Fibroblast of pulmonary artery (primary cell): ENCODE results near the gene CFAP92.

Experiments used
- DNase-seq: peaks from one replicate; pipeline ENCODE4 v3.0.0-alpha.2; 2010; ENCODE audit warnings: low read depth
- H3K4me3 ChIP-seq: replicated peaks from 2 replicates; pipeline ENCODE4 v1.5.1; 2011; ENCODE audit warnings: low read depth, mild to moderate bottlenecking, control low read depth, low read length, moderate library complexity
- TF ChIP-seq, protein P1 (sequence below): IDR thresholded peaks from 2 replicates; pipeline ENCODE4 v1.5.1; 2011; ENCODE audit warnings: mild to moderate bottlenecking, control low read depth, low read length, inconsistent platforms; ENCODE audit errors: missing control alignments

Gene CFAP92

DNA sequence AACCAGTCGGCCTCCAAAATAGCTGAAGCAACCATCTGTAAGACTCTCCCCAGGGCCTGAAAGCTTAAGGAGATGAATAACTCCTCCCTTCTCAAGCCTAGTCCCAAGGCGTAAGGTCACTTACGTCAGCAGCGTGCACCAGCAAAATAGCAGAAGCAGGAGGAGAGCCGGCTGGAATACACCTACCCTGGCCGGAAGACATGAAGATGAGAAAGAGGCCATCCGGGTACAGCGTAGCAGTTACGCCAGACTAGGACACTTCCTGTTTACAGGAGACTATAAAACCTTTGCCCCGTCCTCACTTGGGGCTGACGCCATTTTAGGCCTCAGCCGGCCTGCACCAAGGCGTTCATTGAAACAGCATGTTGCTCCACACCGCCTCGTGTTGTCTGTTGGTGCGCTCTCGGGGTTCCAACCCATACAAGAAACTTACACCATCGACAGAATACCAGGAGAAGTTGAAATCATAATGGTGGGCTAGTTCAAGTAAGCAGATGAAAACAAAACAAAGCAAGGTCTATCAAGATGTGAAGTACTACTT is 2.5 kb downstream of the CFAP92 start:
- no peak for DNase-seq
- H3K4me3 ChIP-seq, result no peak overlapping the region
- TF ChIP-seq, protein P1, sequence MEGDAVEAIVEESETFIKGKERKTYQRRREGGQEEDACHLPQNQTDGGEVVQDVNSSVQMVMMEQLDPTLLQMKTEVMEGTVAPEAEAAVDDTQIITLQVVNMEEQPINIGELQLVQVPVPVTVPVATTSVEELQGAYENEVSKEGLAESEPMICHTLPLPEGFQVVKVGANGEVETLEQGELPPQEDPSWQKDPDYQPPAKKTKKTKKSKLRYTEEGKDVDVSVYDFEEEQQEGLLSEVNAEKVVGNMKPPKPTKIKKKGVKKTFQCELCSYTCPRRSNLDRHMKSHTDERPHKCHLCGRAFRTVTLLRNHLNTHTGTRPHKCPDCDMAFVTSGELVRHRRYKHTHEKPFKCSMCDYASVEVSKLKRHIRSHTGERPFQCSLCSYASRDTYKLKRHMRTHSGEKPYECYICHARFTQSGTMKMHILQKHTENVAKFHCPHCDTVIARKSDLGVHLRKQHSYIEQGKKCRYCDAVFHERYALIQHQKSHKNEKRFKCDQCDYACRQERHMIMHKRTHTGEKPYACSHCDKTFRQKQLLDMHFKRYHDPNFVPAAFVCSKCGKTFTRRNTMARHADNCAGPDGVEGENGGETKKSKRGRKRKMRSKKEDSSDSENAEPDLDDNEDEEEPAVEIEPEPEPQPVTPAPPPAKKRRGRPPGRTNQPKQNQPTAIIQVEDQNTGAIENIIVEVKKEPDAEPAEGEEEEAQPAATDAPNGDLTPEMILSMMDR, result no peak

DNA sequence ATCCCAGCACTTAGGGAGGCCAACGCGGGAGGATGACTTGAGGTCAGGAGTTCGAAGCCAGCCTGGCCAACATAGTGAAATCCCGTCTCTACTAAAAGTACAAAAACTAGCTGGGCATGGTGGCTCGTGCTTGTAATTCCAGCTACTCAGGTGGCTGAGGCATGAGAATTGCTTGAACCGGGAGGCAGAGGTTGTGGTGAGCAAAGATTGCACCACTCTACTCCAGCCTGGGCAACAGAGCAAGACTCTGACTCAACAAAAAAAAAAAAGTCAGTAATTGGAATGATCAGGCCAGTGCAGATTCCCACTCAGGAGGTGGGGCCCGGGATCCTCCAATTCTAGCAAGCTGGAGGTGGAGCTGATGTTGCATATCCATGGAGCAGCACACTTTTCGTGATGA is 5.6 kb downstream of the CFAP92 start:
- H3K4me3 ChIP-seq, result no peak overlapping the region
- TF ChIP-seq, protein P1, result no peak
- DNase-seq, result no peak

DNA sequence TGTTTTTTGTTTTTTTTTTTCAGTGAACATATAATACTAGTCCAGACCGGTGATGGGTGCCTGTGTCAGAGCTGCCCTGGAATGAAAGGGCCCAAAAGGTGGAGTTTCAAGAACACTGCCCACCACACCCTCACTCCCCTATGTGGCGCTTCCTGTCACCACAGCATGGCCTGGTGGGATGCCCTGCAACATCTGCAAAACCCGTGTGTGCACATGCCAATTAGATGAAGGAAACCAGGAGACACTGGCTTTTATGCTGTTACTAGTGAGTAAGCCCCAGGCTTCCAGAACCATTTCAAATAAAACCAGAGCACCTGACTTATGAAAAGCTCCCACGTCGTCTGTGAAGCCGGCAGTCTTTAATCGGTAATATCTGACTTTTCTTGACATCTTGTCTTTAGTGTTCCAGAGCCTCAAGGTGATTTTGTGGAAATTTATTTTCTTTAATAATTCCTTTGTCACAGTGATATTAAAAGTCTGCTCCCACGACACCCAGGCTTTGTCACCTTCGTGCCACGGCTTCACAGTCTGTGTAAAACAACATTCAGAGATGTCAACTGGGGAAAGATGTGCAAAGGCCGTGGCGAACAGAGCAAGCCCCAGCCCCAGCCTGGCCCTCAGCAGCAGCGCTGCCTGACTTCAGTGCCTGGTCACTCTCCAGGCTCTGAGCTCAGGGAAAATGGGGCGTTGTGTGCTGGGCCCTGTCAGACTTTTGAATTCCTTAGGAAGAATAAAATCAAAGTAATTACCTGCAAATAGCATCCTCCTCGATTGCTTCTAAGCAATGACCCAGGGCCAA is 6.4 kb downstream of the CFAP92 start:
- TF ChIP-seq, protein P1, result no peak

DNA sequence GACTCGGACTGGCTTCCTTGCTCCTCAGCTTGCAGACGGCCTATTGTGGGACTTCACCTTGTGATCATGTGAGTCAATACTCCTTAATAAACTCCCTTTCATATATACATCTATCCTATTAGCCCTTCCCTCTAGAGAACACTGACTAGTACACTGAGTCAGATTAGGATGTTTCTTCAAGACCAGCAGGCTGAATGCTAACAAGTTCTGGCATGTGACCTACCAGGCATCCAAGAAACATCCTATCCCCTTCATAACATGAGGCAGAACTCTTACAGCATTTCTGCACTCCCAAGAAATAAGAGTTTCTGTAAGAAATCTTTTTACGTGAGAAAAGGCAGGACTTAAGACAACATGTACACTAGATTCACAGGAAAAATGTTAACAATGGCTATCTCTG is 9.3 kb downstream of the CFAP92 start:
- no peak overlapping the region for H3K4me3 ChIP-seq
- TF ChIP-seq, protein P1, result no peak
- DNase-seq, result no peak

More for the DNA sequence above, 6.4 kb downstream of the CFAP92 start:
- no peak overlapping the region for H3K4me3 ChIP-seq
- no peak for DNase-seq

DNA sequence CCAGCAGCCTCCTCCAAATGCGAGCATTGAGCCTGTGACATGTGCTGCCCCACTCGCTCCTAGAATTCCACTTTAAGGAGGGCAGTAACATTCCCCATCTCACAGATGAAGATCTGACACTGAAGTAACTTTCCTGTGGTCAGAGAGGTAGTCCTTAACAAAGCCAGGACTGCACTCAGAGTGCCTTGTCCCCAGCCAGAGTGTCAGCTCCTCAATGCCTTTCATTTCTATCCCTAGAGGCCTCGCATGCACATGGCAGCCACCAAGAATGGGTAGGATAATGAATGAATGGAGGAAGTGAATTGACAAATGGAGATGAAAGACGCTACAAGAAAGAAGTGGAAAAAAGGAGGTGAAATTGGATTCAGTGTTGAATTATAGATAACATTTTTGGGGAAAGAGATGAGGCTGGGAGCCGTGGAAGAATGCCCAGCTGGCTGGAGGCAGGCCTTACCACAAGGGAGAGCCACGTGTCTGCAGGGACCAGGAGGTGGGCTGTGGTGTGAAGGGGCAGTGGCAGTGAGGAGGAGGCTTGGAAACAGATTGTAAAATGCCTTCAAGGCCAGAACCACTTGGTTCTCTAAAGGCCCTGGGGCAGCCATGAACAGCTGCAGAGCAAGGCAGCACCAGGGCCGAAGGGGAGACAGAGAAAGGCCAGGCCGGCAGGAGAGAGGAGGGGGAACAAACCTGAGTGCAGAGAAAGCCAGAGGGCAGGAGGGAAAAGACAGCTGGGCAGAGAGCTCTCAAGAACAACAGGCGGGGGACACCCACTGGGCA is 10.4 kb downstream of the CFAP92 start:
- no peak overlapping the region for H3K4me3 ChIP-seq
- DNase-seq, result no peak
- TF ChIP-seq, protein P1, result no peak

DNA sequence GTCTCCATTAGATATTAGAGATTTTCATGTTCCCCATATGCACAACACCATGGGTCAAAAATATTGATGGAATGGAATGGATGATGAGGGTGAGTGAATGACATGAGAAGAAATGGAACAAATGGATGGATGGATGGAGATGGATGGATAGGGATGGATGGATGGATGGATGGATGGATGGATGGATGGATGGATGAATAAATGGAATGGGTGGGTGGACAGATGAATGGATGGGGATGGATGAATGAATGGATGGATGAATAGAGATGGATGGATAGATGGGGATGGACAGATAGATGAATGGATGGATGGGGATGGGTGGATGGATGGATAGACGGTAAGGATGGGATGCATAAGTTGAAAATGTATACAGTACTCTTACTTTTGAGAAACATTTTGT is 18.6 kb downstream of the CFAP92 start:
- TF ChIP-seq, protein P1, result no peak
- no peak overlapping the region for H3K4me3 ChIP-seq
- no peak for DNase-seq
